Measurements from ENCODE around the gene MAN1A2. TPM values are rescaled to one million over a fixed set of nuclear protein-coding genes. Genes with fewer than 3 reads are reported as not detected.

The MAN1A2 gene
- total RNA-seq, 4 donors from 2014 or later = 18.1 to 37.4 (median 26.3) TPM

GRCh38 chr1:117572546-117572945 is 205.3 kb downstream of the MAN1A2 start:
- Histone ChIP-seq H3K4me3 (no peak overlapping the region), H3K27me3 (no peaks in the 10 kb centered on the region), H3K27ac (no peak overlapping the region), H3K36me3 (no peaks in the 10 kb centered on the region), H3K4me1 (peaks cover 0 to 15% (median 0%) of the 10 kb centered on the region in 3 donors), H3K9me3 (no peaks in the 10 kb centered on the region)
- TF ChIP-seq CTCF (IDR thresholded peaks at IDR 0.05) (no peak), POLR2A (IDR thresholded peaks at IDR 0.05) (no peak)
- intact Hi-C loops (cut with DNase I) = no loop called here
- no peak for DNase-seq
- 64 to 84% methylated on average over 2 to 3 of the region's 4 CpGs for WGBS, 2 donors

- no peaks in the 10 kb centered on the region for H3K36me3 ChIP-seq
- H3K9me3 ChIP-seq = no peaks in the 10 kb centered on the region
- WGBS, 2 donors = 62 to 83% methylated on average over 8 to 9 of the region's 10 CpGs
- H3K4me3 ChIP-seq = no peak overlapping the region
- no peak for DNase-seq
- H3K4me1 ChIP-seq = peaks cover 0 to 15% (median 0%) of the 10 kb centered on the region in 3 donors
- intact Hi-C loops (cut with DNase I) = no loop called here
- H3K27ac ChIP-seq = no peak overlapping the region
- no peaks in the 10 kb centered on the region for H3K27me3 ChIP-seq
- TF ChIP-seq POLR2A (IDR thresholded peaks at IDR 0.05) (no peak), CTCF (IDR thresholded peaks at IDR 0.05) (no peak)
These were observed 206.3 kb downstream of the MAN1A2 start for GRCh38 chr1:117573386-117574023.

- peaks cover 0 to 15% (median 0%) of the 10 kb centered on the region in 3 donors for H3K4me1 ChIP-seq
- no peaks in the 10 kb centered on the region for H3K9me3 ChIP-seq
- no peak overlapping the region for H3K27ac ChIP-seq
- no peaks in the 10 kb centered on the region for H3K36me3 ChIP-seq
- TF ChIP-seq POLR2A (IDR thresholded peaks at IDR 0.05) = no peak
- no peak for TF ChIP-seq CTCF (IDR thresholded peaks at IDR 0.05)
- no peak for DNase-seq
- intact Hi-C loops (cut with DNase I) = no loop called here
- no peaks in the 10 kb centered on the region for H3K27me3 ChIP-seq
- 76 to 79% methylated on average over 5 of the region's 5 CpGs for WGBS, 2 donors
- H3K4me3 ChIP-seq = no peak overlapping the region
These were observed 207.0 kb downstream of the MAN1A2 start for GRCh38 chr1:117574161-117574835.

GRCh38 chr1:117575586-117576225 is 208.5 kb downstream of the MAN1A2 start:
- WGBS, 2 donors = 82 to 100% methylated on average over 1 to 5 of the region's 8 CpGs
- Histone ChIP-seq H3K4me1 (peaks cover 0 to 11% (median 0%) of the 10 kb centered on the region in 3 donors), H3K27me3 (no peaks in the 10 kb centered on the region), H3K4me3 (no peak overlapping the region), H3K36me3 (no peaks in the 10 kb centered on the region), H3K27ac (no peak overlapping the region), H3K9me3 (no peaks in the 10 kb centered on the region)
- intact Hi-C loops (cut with DNase I) = no loop called here
- TF ChIP-seq POLR2A (IDR thresholded peaks at IDR 0.05) = no peak
- TF ChIP-seq CTCF (IDR thresholded peaks at IDR 0.05) = no peak
- no peak for DNase-seq

- no peaks in the 10 kb centered on the region for H3K9me3 ChIP-seq
- no peak for DNase-seq
- no peaks in the 10 kb centered on the region for H3K36me3 ChIP-seq
- no peak for TF ChIP-seq CTCF (IDR thresholded peaks at IDR 0.05)
- no peak for TF ChIP-seq POLR2A (IDR thresholded peaks at IDR 0.05)
- WGBS, 2 donors = 83 to 93% methylated on average over 1 to 3 of the region's 3 CpGs
- no peak overlapping the region for H3K27ac ChIP-seq
- no peaks in the 10 kb centered on the region for H3K27me3 ChIP-seq
- H3K4me1 ChIP-seq = peaks cover 0 to 6% (median 0%) of the 10 kb centered on the region in 3 donors
- H3K4me3 ChIP-seq = no peak overlapping the region
- intact Hi-C loops (cut with DNase I) = no loop called here
These were observed 209.0 kb downstream of the MAN1A2 start for GRCh38 chr1:117576236-117576635.
